MG63 (cell line): ENCODE data around the gene BPHL. TPM values are rescaled to one million over a fixed set of nuclear protein-coding genes. Genes with fewer than 3 reads are reported as not detected.
"Not testable (repeated sequence)": the region's sequence is repeated elsewhere in the genome, so short reads cannot be mapped to it uniquely, and the experiment has no call there.

Source experiments
- DNase-seq: peaks from one replicate; pipeline ENCODE4 v3.0.0-alpha.2; 2020
- H3K27me3 ChIP-seq: fragments of 250-450 bp; sonication (Bioruptor Pico); 2 replicates; pipeline ENCODE4 v1.5.1; 2020; ENCODE audit warnings: mild to moderate bottlenecking, moderate library complexity
- H3K36me3 ChIP-seq: fragments of 250-450 bp; sonication (Bioruptor Pico); 2 replicates; pipeline ENCODE4 v1.5.1; 2020; ENCODE audit warnings: mild to moderate bottlenecking, moderate library complexity
- H3K4me3 ChIP-seq: fragments of 250-450 bp; sonication (Bioruptor Pico); 2 replicates; pipeline ENCODE4 v1.5.1; 2020; ENCODE audit warnings: mild to moderate bottlenecking, moderate library complexity
- H3K9me3 ChIP-seq: fragments of 250-450 bp; sonication (Bioruptor Pico); 2 replicates; pipeline ENCODE4 v1.5.1; 2020; ENCODE audit warnings: mild to moderate bottlenecking, moderate library complexity
- total RNA-seq: library from RNA; depleted of rRNA; stranded (reverse); fragments of >200 nt; shearing (Covaris generic); gene quantifications from 2 replicates; pipeline ENCODE4 v1.2.3, GENCODE V29; 2014; ENCODE audit warnings: low replicate concordance

Gene BPHL
- total RNA-seq, 1 experiment from 2014 or later = 5.8 TPM

- no peak overlapping the region for H3K4me3 ChIP-seq
- DNase-seq = no peak
- peaks cover 3% of the 10 kb centered on the region; the same call in 1 of the 2 replicates for H3K36me3 ChIP-seq
- no peaks in the 10 kb centered on the region for H3K9me3 ChIP-seq
- no peaks in the 10 kb centered on the region for H3K27me3 ChIP-seq
These were observed 19.8 kb downstream of the BPHL start for GRCh38 chr6:3138341-3138740.

- DNase-seq = peak; percentile 50
- H3K36me3 ChIP-seq = peaks cover 3% of the 10 kb centered on the region; the same call in 1 of the 2 replicates
- no peak overlapping the region for H3K4me3 ChIP-seq
- no peaks in the 10 kb centered on the region for H3K27me3 ChIP-seq
- H3K9me3 ChIP-seq = no peaks in the 10 kb centered on the region
These were observed 20.8 kb downstream of the BPHL start for GRCh38 chr6:3139090-3139903.

GRCh38 chr6:3140201-3140600, 21.7 kb downstream of the BPHL start:
- Histone ChIP-seq H3K27me3 (no peaks in the 10 kb centered on the region), H3K4me3 (no peak overlapping the region), H3K36me3 (peaks cover 3% of the 10 kb centered on the region; the same call in 1 of the 2 replicates), H3K9me3 (no peaks in the 10 kb centered on the region)
- DNase-seq = no peak

GRCh38 chr6:3142536-3142935, 24.0 kb downstream of the BPHL start:
- Histone ChIP-seq H3K36me3 (peaks cover 2% of the 10 kb centered on the region; the same call in 1 of the 2 replicates), H3K4me3 (no peak overlapping the region), H3K9me3 (no peaks in the 10 kb centered on the region), H3K27me3 (no peaks in the 10 kb centered on the region)
- DNase-seq = no peak

- Histone ChIP-seq H3K27me3 (no peaks in the 10 kb centered on the region), H3K4me3 (no peak overlapping the region), H3K36me3 (no peaks in the 10 kb centered on the region), H3K9me3 (no peaks in the 10 kb centered on the region)
- DNase-seq = no peak
These were observed 24.6 kb downstream of the BPHL start for GRCh38 chr6:3143158-3143557.

GRCh38 chr6:3144571-3144970, 26.1 kb downstream of the BPHL start:
- no peak overlapping the region for H3K4me3 ChIP-seq
- DNase-seq = no peak
- no peaks in the 10 kb centered on the region for H3K9me3 ChIP-seq
- no peaks in the 10 kb centered on the region for H3K36me3 ChIP-seq
- no peaks in the 10 kb centered on the region for H3K27me3 ChIP-seq

- DNase-seq = no peak
- no peaks in the 10 kb centered on the region for H3K27me3 ChIP-seq
- H3K36me3 ChIP-seq = no peaks in the 10 kb centered on the region
- no peak overlapping the region for H3K4me3 ChIP-seq
- H3K9me3 ChIP-seq = no peaks in the 10 kb centered on the region
These were observed 29.6 kb downstream of the BPHL start for GRCh38 chr6:3147914-3148757.

- Histone ChIP-seq H3K9me3 (no peaks in the 10 kb centered on the region), H3K4me3 (no peak overlapping the region), H3K27me3 (no peaks in the 10 kb centered on the region), H3K36me3 (no peaks in the 10 kb centered on the region)
- DNase-seq = no peak
These were observed 33.2 kb downstream of the BPHL start for GRCh38 chr6:3151691-3152090.

GRCh38 chr6:3152689-3153088, 34.2 kb downstream of the BPHL start:
- no peak for DNase-seq
- H3K9me3 ChIP-seq = no peaks in the 10 kb centered on the region
- no peaks in the 10 kb centered on the region for H3K36me3 ChIP-seq
- H3K27me3 ChIP-seq = no peaks in the 10 kb centered on the region
- H3K4me3 ChIP-seq = no peak overlapping the region

GRCh38 chr6:3155416-3155815, 36.9 kb downstream of the BPHL start:
- H3K36me3 ChIP-seq, H3K27me3 ChIP-seq, DNase-seq, H3K4me3 ChIP-seq, H3K9me3 ChIP-seq: not testable (repeated sequence)

GRCh38 chr6:3156184-3157130, 37.9 kb downstream of the BPHL start:
- not testable (repeated sequence) for DNase-seq, H3K9me3 ChIP-seq, H3K27me3 ChIP-seq, H3K36me3 ChIP-seq
- peak overlapping the region; percentile 55 for H3K4me3 ChIP-seq

GRCh38 chr6:3157131-3157933, 38.8 kb downstream of the BPHL start, which contains the start of gene TUBB2A:
TUBB2A (minus strand) TSS chr6:3157544; CDS start chr6:3157463, 81 bp downstream.
- peak; percentile 76 for DNase-seq
- Histone ChIP-seq H3K9me3 (no peaks in the 10 kb centered on the region), H3K36me3 (no peaks in the 10 kb centered on the region), H3K4me3 (peak within 1 kb of the TSS; percentile 55), H3K27me3 (no peaks in the 10 kb centered on the region)

GRCh38 chr6:3159805-3160781, 41.6 kb downstream of the BPHL start:
- H3K4me3 ChIP-seq = no peak overlapping the region
- H3K36me3 ChIP-seq = no peaks in the 10 kb centered on the region
- no peak for DNase-seq

GRCh38 chr6:3162067-3162497, 43.6 kb downstream of the BPHL start:
- H3K27me3 ChIP-seq = no peaks in the 10 kb centered on the region
- H3K4me3 ChIP-seq = peak overlapping the region; percentile 64
- H3K9me3 ChIP-seq = no peaks in the 10 kb centered on the region
- H3K36me3 ChIP-seq = no peaks in the 10 kb centered on the region
- DNase-seq = no peak

More at GRCh38 chr6:3159805-3160781, 41.6 kb downstream of the BPHL start:
- Histone ChIP-seq H3K9me3 (no peaks in the 10 kb centered on the region), H3K27me3 (no peaks in the 10 kb centered on the region)
